HG03457 (cell line): Measurements from ENCODE around the gene FAM210B.
"Not testable (repeated sequence)": the region's sequence is repeated elsewhere in the genome, so short reads cannot be mapped to it uniquely, and the experiment has no call there.

Experiments
- ATAC-seq: cut with Tn5 transposase; IDR thresholded peaks from one replicate; pipeline ENCODE4 v1.9.1; 2021; ENCODE audit warnings: moderate number of reproducible peaks; ENCODE audit not compliant: unreplicated experiment

Gene FAM210B, protein sequence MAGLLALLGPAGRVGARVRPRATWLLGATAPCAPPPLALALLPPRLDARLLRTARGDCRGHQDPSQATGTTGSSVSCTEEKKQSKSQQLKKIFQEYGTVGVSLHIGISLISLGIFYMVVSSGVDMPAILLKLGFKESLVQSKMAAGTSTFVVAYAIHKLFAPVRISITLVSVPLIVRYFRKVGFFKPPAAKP

GRCh38 chr20:56358600-56359211, at the start of gene FAM210B:
Gene FAM210B, plus strand, starts transcription at chr20:56358974. Its CDS starts 32 bp downstream, at chr20:56359006.
- ATAC-seq, result peak; percentile 99

DNA sequence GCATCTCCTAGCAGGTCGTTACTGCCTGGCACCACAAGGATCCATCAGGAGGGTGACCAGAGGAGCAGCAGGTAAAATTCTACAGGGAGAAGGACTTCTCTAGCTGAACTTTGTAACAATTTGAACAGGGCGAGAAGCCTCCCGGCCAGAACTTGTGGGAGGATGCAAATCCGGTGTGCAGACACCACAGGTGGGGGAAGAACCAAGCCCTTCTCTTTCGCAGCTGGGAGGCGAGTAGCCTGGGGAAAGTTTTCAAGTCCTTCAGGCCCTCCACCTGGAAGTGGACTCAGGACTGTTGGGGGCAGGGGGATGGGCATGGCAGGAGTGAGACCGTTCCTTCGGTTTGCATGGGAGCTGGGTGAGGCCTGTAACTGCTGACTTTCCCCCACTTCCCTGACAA, 42.7 kb upstream of the FAM210B start:
- no peak for ATAC-seq

GRCh38 chr20:56316483-56316882, 42.3 kb upstream of the FAM210B start:
- ATAC-seq, result no peak

DNA sequence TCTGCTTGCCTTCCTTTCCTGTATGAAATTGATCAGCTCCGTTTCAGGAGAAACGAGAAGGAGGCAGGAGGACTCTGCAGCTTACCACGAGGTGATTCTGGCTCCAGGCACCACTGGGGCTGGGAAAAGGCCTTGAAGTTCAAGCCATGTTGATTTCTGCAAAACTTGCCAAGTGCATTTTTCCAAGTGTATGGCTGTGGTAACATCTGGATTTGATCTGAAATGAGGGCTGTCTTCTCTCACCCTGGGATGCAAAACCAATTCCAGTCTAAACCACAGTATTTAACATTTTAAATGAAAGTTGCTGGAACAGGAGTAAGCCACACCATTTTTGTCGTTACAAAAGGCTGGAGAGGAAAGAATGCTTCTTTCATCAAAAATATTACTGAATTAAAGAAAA, 36.1 kb upstream of the FAM210B start:
- ATAC-seq, result no peak

DNA sequence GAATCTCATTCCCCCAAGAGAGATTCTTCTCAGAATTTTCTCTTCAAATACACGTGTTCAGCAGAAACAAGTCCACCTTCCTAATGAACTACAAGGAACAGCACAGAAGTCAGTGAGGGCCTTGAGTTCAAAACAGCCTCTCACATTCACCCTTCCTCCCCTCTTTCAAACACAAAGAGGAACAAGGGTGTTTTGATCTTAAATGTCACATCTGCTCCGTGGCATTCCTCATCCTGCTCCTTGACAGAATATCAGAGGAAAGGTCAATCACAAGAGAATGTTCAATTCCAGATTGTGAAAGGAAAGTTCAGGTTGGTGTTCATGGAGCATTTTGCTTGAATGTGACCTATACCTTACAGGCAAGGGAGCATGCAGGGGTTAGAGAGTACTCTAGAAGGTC, 35.6 kb upstream of the FAM210B start:
- ATAC-seq, result no peak

DNA sequence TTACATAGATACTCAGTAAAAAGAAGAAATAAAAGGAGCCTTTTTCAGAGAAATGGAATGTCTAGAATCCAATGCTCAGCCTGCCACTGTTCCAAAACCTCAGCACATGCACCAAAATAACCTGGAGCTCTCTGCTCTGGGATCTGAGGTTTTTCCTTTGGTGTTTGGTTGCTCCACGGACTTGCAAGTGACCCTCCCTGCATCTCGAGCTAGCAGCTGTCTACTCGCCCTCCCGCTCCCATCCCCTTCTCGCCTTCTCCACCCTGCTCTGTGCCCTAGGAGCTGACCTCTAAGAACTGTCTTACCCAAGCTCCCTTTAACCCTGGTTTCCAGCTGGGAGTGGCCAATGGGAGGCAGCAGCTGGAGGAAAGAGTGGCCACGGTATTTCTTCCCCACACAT, 35.1 kb upstream of the FAM210B start:
- no peak for ATAC-seq

- no peak for ATAC-seq
Observed at GRCh38 chr20:56324806-56325205, 34.0 kb upstream of the FAM210B start.

- ATAC-seq, result no peak
Observed at GRCh38 chr20:56328861-56329260, 29.9 kb upstream of the FAM210B start.

GRCh38 chr20:56336709-56337108, 22.1 kb upstream of the FAM210B start:
- not testable (repeated sequence) for ATAC-seq

DNA sequence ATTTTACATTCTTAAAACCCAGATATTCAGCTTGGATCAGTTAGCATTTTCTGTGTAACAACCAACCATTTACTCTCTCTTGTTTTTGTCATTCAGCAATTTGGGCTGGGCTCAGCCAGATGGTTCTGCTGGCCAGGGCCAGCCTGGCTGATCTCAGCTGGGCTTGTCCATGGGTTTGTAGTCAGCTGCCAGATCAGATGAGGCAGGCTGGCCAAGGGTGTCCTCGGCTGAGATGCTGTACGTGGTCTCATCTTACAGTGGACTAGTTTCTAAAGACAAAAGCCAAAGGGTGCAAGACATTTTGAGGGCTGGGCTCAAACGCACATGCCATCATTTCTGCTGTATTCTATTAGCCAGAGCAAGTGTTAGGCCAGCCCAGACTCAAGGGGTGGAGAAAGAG, 16.0 kb upstream of the FAM210B start:
- ATAC-seq, result no peak

GRCh38 chr20:56343861-56344381, 14.9 kb upstream of the FAM210B start:
- peak; percentile 63 for ATAC-seq

GRCh38 chr20:56345911-56346310, 12.9 kb upstream of the FAM210B start:
- no peak for ATAC-seq

- ATAC-seq, result no peak
Observed at GRCh38 chr20:56347628-56348304, 11.0 kb upstream of the FAM210B start.

DNA sequence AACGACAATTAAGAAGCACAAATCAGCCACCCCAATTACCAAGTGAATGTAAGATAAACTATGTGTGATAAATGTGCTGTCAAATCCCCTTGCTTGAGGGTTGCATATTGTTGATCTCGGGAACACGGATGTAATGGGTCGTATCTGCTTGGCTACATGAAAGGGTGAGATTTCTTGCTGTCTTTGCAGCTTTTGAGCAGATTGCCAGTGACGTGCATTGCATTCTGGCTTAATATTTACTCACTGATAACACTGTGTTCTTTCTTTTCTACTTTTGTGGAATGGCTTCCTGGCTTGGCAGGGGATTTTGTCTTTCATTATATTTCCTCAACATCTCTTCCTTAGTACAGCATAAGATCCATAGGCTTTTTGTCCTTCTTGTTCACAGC, 10.5 kb upstream of the FAM210B start:
- ATAC-seq, result no peak

GRCh38 chr20:56348746-56349145, 10.0 kb upstream of the FAM210B start:
- ATAC-seq, result no peak

DNA sequence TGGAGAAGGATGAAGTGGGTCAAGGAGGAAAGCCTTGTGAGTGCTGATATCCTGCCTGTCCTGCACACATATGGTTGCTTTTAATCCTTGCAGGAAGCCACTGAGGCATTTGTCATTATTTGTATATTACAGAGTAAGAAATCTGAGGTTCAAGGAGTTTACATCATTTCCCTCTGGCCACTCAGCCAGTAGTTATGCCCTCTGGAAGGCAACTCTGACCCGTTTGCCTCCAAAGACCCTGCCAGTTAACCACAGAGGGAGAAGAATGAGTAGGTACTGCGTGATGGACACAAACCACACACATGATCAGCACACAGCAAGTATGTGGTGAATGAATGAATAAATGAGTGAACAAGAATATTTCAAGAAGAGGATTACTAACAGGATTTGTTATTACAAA, 7.9 kb upstream of the FAM210B start:
- ATAC-seq, result no peak

DNA sequence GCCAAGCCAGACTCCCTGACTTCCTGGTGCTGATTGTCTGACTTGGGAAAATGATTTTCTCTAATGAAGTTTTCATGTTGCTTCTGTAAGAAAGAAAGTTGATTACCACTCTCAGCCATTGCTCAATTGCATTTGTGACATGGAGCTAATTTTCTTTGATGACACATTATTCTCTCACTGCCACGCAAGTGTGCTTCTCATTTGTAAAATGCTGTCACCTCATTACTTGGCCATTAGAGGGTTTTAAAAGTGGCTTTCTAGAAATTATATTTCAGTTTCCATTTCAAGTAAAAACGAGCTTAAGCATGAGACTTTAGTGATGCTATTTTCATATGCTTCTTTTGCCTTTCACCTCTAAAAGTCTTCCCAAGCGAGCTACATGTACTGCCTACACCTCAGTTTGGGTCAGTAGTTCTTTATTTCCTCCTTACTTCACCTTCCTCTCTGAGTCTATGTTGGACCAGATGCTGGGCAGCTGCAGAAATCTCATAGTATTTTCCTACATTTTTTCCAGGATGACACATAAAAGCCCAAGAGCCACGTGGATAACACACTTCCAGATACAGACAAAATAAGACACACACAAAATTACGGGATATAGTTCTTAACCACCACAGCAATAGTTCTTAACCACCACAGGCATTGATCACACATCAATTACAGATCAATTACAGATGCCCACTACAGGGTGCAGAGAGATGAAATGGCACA, 6.3 kb upstream of the FAM210B start:
- ATAC-seq, result no peak

- no peak for ATAC-seq
Observed at GRCh38 chr20:56353356-56353755, 5.4 kb upstream of the FAM210B start.

DNA sequence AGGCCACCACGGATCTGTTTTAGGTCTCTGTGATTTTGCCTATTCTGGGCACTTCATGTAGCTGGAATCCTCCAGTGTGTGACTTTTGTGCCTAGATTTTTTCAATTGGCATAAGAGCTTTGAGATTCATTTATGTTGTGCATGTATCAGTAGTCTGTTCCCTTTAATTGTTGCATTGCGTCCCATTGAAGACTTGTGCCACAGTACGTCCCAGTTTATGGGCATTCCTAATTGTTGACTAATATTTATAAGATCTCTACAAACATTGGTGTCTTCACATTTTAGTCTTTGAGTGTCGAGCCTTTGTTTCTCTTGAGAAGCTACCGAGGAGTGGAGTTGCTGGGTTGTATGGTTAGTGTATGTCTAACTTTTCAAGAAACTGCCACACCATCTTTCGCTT, 704 bp upstream of the FAM210B start:
- ATAC-seq, result no peak

GRCh38 chr20:56359212-56360132, 698 bp downstream of the FAM210B start:
- no peak for ATAC-seq
